Vagina (tissue), 2 donors: ENCODE results near the gene TIMM22.

ENCODE experiments used
- CTCF ChIP-seq, 3 experiments: fragments of 450-650 bp in 2 of 3; fragments of 200-600 bp in 1 of 3; sonication (generic) in 1 of 3; IDR thresholded peaks; one replicate each; pipeline ENCODE4 v1.5.1; 2017 to 2019; ENCODE audit warnings: antibody characterized with exemption in 3 of 3, mild to moderate bottlenecking in 2 of 3, moderate library complexity in 2 of 3
- POLR2A ChIP-seq, 2 donors: fragments of 450-650 bp; IDR thresholded peaks; one replicate each; pipeline ENCODE4 v1.6.1; 2017; ENCODE audit warnings: antibody characterized with exemption in 2 of 2, mild to moderate bottlenecking in 2 of 2, moderate library complexity in 2 of 2
- POLR2AphosphoS5 ChIP-seq, 2 donors: sonication (generic); formaldehyde crosslinking; IDR thresholded peaks; one replicate each; pipeline ENCODE4 v1.9.0; 2017; ENCODE audit warnings: antibody characterized with exemption in 2 of 2, mild to moderate bottlenecking in 2 of 2, low read depth in 1 of 2; ENCODE audit not compliant: insufficient read depth in 1 of 2

DNA sequence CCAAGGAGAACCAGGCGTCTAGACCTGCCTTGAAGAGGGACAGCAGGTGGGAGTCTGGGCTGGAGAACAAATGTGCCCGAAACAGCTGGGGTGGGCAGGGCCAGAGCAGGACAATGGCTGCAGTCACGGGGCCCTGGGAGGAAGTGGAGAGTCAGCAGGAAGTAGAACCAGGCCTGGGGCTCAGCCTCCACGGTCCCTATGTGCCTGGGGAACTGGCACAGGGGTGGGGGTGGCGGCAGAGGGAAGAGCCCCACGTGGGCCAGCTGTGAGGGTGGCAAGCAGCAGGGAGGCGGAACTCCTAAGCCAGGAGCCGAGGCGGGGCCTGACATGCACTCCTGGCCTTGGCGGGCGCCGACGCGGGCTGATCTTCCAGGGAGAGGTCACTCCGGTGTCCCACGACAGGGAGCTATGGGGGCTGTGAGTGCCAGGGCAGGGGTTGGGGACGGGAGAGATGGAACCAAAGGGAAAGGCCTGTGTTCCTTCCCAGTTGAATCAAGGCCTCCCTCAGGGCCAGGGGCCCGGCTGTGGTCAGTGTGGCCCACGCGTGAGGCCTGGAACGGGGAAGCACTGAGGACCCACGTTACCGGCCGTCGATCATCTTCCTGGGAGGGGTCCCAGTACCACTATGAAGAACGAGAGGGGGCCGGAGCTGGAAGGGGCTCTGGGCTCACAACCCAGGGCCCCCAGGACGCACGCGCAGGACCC is 42.7 kb downstream of the TIMM22 start:
- TF ChIP-seq POLR2AphosphoS5 (IDR thresholded peaks at IDR 0.05; ENCODE audit: insufficient read depth in 1 of 2, low read depth in 1 of 2) (peak in 1 of 2 donors; percentile 34), CTCF (IDR thresholded peaks at IDR 0.05) (no peak), POLR2A (IDR thresholded peaks at IDR 0.05) (no peak)
